Measurements from ENCODE around the gene PGBD5.
A peak's percentile ranks its signal among the peaks of the same experiment; 100 is the strongest.
"Not testable (repeated sequence)": the region's sequence is repeated elsewhere in the genome, so short reads cannot be mapped to it uniquely, and the experiment has no call there.

PGBD5 gene, protein sequence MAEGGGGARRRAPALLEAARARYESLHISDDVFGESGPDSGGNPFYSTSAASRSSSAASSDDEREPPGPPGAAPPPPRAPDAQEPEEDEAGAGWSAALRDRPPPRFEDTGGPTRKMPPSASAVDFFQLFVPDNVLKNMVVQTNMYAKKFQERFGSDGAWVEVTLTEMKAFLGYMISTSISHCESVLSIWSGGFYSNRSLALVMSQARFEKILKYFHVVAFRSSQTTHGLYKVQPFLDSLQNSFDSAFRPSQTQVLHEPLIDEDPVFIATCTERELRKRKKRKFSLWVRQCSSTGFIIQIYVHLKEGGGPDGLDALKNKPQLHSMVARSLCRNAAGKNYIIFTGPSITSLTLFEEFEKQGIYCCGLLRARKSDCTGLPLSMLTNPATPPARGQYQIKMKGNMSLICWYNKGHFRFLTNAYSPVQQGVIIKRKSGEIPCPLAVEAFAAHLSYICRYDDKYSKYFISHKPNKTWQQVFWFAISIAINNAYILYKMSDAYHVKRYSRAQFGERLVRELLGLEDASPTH

GRCh38 chr1:230426246-230427093 is at the start of gene PGBD5:
TSS of gene PGBD5 (minus strand) at chr1:230426332. CDS start at chr1:230425928, 404 bp downstream.
- DNase-seq (ENCODE audit: low spot score): no peak
- H3K27ac ChIP-seq: no peak within 1 kb of the TSS
- TF ChIP-seq, protein P1, sequence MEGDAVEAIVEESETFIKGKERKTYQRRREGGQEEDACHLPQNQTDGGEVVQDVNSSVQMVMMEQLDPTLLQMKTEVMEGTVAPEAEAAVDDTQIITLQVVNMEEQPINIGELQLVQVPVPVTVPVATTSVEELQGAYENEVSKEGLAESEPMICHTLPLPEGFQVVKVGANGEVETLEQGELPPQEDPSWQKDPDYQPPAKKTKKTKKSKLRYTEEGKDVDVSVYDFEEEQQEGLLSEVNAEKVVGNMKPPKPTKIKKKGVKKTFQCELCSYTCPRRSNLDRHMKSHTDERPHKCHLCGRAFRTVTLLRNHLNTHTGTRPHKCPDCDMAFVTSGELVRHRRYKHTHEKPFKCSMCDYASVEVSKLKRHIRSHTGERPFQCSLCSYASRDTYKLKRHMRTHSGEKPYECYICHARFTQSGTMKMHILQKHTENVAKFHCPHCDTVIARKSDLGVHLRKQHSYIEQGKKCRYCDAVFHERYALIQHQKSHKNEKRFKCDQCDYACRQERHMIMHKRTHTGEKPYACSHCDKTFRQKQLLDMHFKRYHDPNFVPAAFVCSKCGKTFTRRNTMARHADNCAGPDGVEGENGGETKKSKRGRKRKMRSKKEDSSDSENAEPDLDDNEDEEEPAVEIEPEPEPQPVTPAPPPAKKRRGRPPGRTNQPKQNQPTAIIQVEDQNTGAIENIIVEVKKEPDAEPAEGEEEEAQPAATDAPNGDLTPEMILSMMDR (IDR thresholded peaks at IDR 0.05): no peak
- peak within 1 kb of the TSS; percentile 84 for H3K4me3 ChIP-seq

GRCh38 chr1:230474924-230475323 is 48.8 kb upstream of the PGBD5 start:
- H3K27ac ChIP-seq; H3K4me3 ChIP-seq; DNase-seq (ENCODE audit: low spot score): not testable (repeated sequence)

DNA sequence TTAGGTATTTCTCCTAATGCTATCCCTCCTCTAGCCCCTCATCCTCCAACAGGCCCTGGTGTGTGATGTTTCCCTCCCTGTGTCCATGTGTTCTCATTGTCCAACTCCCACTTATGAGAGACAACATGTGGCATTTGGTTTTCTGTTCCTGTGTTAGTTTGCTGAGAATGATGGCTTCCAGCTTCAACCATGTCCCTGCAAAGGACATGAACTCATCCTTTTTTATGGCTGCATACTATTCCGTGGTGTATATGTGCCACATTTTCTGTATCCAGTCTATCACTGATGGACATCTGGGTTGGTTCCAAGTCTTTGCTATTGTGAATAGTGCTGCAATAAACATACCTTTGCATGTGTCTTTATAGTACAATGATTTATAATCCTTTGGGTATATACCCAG is 44.6 kb upstream of the PGBD5 start:
- H3K4me3 ChIP-seq; H3K27ac ChIP-seq; DNase-seq (ENCODE audit: low spot score): not testable (repeated sequence)

DNA sequence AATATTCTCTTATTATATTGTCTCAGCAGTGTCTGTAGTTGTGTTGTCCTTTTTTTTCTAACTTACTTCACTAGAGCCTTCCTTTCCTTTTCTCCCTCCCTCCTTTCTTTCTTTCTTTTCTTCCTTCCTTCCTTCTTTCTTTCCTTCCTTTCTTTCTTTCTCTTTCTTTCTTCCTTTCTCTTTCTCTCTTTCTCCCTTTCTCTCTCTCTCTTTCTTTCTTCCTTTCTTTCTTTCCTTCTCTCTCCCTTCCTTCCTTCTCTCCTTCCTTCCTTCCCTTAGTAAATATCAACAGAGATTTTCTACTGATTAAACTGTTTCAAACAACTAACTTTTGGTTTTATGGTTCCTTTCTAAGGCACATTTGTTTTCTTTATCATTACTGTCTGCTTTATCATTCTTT is 43.1 kb upstream of the PGBD5 start:
- TF ChIP-seq, protein P1 (IDR thresholded peaks at IDR 0.05): no peak
- DNase-seq (ENCODE audit: low spot score): no peak

GRCh38 chr1:230465691-230466090 is 39.6 kb upstream of the PGBD5 start:
- TF ChIP-seq, protein P1 (IDR thresholded peaks at IDR 0.05): no peak
- Histone ChIP-seq H3K27ac (no peak overlapping the region), H3K4me3 (no peak overlapping the region)
- DNase-seq (ENCODE audit: low spot score): no peak

More for the DNA sequence above, 43.1 kb upstream of the PGBD5 start:
- Histone ChIP-seq H3K27ac (no peak overlapping the region), H3K4me3 (no peak overlapping the region)

DNA sequence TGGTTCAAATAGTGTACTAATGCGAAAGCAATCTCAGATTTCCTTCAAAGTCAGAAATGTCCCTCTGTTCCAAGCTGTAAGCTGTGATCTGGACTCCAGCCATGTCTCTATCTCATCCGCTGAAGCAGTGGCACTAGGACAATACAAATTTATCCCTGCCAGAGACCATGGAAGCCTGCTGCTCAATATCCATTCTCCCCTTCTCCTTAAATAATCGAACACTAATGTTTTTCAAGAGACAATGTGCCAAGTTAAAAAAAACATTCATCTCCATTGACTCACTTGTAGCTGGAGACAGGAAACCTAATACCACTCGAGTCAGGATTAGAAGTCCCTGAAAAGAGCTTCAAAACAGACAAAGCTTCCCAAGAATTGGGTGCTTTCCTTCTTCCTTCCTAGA is 38.5 kb upstream of the PGBD5 start:
- no peak for DNase-seq (ENCODE audit: low spot score)
- Histone ChIP-seq H3K4me3 (no peak overlapping the region), H3K27ac (no peak overlapping the region)
- TF ChIP-seq, protein P1 (IDR thresholded peaks at IDR 0.05): no peak

DNA sequence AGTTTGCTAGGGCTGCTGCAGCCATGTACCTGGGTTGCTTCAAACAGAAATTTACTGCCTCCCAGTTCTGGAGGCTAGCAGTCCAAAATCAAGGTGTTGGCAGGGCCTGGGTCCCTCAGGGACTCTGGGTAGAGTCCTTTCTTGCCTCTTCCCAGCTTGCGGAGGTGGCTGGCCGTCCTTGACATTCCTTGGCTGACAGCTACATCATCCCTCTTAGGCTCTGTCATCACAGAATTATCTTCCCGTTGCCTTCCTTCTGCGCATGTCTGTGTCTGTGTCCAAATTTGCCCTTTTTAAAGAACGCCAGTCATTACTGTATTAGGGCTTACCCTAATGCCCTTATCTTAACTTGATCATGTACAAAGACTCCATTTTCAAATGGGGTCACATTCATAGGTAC is 37.6 kb upstream of the PGBD5 start:
- TF ChIP-seq, protein P1 (IDR thresholded peaks at IDR 0.05): no peak
- DNase-seq (ENCODE audit: low spot score): no peak
- Histone ChIP-seq H3K27ac (no peak overlapping the region), H3K4me3 (no peak overlapping the region)

Data from coronary artery (tissue), 2 donors.